ENCODE measurements around the gene FRS2.

The FRS2 gene

DNA sequence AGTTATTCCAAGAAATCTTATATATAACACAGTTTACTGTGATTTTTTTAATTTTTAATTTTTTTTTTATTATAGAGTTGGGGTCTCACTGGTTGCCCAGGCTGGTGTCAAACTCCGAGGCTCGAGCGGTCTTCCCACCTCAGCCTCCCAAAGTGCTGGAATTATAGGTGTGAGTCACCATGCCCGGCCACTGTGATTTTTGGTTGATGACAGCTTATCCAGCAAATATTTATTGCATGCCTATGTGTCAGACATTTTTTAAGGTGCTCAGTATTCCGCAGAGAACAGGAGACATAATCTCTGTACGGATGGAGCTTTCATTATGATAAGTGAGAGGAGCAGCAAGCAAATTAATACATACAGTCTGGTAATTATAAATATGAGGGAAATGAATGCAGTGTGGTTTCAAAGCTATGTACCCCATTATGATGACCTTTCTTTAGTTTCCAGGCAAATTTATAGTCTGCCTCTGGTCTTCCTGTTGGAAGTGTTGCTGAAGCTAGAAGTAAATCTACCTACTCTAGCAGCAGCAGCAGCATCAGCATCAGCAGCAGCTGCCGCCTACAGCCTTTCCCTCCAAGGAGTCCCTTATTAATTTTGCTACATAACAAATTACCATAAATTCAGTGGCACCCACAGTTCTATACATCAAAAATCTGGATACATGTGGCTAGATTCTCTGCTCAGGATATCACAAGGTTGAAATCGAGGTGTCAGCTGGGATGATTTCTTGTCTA lies 32.3 kb downstream of the FRS2 start:
- DNase-seq: peak; percentile 75

DNA sequence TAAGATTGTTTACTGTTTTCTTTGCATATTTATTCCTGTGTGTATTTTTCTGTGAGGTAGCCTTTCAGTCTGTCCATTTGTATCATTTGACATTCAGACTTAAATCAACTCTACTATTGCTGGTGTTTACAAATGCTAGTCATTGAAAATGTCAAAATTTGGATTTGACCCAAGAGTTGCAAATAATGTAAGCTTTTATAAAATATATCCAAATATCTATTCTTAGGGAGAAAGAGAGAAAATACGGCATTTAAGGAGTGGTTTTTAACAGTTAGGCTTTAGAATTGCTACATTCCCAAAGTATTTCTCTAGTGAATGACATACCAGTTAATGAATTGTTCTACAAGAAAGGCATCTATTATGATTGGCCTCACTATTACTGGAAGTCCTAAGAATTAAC lies 37.9 kb downstream of the FRS2 start:
- DNase-seq: no peak

DNA sequence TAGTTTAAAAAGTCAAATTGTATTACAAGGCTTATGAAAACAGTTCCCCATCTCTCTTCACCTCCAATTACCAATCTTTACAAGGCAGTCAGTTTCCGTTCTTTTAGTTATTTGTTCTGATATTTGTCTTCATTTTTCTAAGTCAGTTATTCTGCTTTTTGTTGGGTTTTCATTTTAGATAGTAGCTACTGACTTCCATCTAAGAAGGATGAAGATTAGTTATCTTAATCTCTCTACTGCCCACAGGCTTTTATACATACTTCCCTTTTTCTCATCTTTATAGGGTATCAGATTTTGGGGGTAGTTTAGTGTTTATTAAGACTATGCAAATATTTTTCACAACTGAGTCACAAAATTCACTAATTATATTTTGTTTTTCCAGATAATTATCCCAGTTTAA lies 38.4 kb downstream of the FRS2 start:
- no peak for DNase-seq

DNA sequence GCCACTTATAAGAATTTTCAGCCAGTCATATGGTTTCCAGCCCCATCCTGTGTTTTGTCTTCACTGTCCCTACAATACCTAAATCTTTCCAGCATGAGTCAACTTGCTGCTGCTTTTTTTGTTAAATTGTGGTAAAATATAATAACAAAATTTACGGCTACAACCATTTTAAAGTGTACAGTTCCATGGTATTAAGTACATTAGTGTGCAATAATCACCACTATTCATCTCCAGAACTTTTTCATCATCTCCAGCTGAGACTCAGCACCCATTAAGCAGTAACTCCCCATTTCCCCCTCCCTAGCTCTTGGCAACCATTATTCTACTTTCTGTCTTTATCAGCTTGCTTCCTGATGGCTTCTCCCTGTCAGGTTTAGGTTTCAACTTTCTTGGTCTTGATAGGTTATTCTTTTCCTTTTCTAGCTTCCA lies 39.1 kb downstream of the FRS2 start:
- peak; percentile 49 for DNase-seq

DNA sequence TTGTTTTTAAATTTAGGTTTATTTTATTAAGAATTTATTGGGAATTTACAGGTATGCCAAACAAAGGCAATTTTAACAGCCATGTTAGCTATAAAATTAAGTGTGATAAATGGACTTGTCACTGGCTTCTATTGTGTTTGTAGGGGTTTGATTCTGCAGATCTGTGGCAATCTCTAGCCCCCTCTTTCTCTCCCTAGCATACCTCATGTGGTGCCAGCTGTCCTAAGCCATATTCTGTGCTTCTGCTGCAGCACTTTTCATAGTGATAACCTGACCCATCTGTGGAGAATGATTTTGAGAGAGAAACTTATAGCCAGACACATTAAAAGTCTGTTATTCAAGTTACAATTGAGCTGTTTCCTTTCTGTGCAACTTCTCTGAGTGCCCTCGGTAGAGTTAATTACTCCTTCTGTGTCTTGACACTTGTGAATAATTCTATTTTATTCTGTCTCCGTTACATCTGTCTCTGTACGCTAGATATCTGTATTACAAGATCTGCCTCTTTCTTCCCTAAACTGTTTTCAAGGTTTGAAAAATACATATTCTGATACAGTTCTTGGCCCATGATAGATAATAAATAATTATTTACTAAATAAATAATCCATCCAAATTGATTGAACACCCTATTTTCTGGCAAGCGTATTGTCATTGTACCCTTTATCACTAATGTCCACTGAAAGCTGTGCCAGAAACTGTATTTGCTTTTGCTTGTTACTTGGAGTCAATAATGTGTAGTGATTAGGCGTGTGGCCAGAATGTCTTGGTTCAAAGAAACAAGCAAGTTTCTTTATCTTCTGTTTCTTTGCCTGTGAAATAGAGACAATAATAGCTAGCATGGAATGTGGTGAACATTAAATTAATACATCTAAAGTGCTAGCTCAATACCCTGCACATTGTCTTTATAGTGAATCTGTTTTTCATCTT lies 40.0 kb downstream of the FRS2 start:
- DNase-seq: no peak

DNA sequence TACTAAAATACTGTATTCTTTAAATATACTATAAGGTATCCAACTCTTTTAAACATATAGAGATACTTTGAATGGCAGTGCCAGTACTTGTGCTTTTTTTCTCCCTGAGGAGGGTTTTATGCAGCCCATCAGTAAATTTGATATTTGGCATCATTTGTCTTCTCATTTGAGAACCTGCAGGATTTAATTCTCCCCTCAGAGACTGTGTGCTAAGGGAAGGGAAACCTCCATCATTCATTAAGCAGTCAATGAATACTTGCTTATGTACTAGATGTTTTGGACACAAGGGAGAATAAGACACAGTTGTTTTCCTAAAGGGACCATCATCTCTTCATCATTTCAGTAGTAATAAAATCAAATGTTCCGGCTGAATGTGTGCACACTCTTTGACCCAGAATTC lies 40.8 kb downstream of the FRS2 start:
- DNase-seq: no peak

DNA sequence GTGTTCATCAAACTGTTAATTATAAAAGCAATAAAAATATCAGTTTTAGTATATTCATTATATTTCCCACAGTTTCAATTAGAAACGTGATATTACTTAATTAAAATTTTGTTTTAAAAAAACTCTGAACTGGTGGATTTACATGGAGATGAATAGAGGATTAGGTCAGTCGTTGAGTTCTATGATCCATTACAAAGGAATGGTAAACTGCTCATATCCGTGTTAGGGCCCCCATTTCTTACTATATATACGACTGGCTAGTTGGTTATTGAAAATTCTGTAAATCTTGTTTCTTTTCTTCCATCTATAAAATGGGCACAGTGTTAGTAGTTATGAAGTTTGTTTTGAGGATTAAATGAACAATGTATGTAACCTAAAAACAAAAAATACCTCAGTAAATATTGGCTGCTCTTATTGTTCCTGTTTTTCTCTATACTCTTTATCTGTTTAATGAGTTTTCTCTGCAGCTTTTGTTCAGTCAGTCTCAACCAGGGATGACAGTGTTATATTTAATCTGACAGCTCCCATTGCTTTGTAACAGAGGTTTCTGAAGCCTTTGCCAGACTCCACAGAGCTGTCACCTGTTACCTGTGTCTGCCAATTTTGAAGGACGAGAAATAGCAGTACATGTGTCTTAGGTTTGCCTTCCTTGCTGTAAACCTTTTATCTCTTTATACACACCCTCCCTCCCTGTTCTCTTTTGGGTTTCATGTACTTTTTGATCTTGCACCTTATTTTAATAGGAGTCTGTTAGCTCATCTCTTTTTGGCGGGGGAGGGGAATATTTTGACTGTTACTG lies 41.5 kb downstream of the FRS2 start:
- DNase-seq: peak; percentile 67

DNA sequence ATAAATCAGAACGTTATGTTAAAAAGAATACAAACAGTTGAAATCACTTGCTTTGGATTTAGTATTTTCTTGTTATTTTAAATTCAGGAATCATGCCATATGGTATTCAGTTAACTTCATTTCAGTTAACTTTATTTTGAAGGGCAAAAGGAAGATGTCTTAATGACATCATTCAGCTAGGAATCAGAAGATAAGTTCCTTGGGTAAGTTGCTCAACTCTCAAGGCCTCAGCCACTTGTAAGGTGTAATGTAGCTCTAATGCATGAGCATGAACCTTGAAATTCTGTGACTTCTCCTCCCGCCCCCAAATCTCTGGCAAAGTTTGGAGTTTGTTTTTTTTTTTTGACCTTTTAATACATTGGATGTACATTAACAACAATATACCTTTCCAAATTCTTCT lies 42.6 kb downstream of the FRS2 start:
- DNase-seq: peak; percentile 55

DNA sequence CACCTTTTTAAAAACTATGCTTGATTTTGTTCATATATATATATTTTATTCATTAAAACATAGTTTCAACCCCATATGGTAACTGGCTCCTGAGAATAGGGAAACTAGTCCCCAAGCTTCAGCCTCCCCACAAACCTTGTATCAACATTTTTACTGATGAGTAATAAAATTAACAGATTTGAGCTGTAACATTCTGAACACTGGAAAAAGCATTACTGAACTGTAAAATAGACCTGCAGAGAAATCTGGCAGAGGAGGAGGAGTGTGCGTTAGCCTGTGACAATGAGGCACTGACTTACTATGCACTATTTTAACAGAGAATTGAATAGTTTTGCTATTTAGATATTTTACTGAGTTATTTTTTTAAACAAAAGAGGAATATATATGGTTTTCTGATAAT lies 43.1 kb downstream of the FRS2 start:
- no peak for DNase-seq

DNA sequence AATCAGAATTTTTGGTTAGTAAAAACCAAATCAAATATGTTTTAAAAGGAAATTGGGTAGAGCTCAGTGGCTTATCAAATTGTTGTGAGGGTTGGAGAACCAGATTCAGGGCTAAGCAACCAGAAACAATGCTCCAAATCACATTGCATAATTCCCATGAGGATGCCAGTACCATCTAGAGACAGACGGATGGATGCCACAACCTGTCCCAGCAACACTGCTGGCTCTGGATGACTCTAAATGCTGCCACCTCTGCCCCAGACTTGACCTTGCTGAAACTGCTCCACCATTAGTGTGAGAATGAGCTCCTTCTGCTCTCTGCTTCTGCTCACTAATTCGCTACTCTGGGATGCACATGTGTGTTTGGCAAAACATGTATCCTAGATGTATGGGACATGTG lies 43.9 kb downstream of the FRS2 start:
- DNase-seq: no peak

DNA sequence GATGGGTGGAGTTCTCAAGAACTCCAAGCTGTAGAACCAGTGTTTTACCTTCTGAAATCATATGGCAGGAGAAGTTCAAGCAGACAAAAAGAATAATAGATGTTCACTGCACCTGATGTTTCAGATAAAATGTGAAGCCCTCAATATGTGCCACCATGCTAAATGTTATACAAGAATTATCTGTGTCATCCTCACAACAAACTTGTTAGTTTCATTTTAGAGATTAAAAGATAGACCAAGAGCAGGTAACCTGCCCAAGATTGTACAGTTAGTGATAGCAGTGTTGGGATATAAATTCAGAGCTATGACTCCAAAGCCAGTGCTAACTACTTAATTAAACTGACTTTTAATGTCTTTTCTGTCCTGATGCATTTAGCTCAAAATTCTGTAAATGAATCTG lies 44.7 kb downstream of the FRS2 start:
- DNase-seq: no peak

DNA sequence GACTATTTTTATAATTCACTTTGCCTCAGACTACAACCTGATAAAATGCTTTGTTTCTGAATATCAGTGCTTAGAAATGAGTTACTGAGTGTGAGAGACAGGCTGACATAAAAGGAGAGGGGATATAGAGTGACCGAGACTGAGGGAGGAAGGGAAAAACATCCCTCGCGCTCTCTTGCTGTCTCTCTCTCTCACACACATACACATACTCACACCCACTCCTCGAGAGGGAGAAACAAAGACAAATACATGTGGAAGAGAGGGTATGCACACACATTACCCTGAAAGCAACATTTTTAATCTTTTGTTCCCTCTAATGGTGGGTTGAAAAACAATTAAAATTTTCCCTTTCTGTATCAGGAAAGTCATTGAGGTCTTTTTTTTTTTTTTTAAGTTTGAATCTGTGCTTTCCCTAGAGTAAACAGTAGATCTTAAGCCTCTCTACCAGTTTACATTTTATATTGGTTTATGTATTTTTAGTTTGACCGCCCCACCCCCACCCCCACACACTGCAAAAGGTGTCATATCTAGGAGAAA lies 45.3 kb downstream of the FRS2 start:
- no peak for DNase-seq

DNA sequence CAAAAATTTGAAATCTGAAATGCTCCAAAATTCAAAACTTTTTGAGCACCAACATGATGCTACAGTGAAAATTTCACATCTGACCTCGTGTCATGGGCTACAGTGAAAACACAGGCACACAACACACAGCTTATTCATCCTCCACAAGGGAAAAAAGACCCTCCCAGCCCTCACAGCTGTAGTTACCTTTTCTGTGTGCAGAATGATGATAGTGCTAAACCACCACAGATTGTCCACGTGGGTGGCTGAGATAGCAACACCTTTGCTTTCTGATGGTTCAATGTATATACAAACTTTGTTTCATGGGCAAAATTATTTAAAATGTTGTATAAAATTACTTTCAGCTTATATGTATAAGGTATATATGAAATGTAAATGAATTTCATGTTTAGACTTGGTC lies 46.8 kb downstream of the FRS2 start:
- no peak for DNase-seq

DNA sequence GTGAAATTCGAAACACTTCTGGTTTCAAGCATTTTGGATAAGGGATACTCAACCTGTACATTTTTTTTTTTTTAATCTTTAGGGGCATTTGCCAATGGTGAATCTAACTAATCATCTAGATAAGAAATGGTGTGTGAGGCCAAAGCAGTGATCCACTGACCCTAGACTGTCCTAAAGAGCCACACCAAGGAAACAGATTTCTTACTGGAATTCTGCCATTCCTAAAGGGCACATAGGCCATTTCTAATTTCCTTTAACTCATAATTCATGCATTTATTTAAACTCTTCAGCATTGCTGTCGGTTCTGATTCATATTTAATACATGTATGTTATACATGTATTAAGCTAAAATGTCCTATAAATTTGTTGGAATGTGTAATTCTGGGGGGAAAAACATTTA lies 47.2 kb downstream of the FRS2 start:
- DNase-seq: no peak

DNA sequence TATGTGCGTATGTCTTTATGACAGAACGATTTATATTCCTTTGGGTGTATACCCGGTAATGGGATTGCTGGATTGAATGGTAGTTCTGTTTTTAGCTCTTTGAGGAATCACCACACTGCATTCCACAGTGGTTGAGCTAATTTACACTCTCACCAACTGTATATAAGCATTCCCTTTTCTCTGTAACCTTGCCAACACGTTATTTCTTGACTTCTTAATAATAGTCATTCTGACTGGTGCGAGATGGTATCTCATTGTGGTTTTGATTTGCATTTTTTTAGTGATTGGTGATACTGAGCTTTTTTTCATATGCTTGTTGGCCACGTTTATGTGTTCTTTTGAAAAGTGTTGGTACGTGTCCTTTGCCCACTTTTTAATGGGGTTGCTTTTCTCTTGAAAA lies 49.7 kb downstream of the FRS2 start:
- DNase-seq: peak; percentile 76

DNA sequence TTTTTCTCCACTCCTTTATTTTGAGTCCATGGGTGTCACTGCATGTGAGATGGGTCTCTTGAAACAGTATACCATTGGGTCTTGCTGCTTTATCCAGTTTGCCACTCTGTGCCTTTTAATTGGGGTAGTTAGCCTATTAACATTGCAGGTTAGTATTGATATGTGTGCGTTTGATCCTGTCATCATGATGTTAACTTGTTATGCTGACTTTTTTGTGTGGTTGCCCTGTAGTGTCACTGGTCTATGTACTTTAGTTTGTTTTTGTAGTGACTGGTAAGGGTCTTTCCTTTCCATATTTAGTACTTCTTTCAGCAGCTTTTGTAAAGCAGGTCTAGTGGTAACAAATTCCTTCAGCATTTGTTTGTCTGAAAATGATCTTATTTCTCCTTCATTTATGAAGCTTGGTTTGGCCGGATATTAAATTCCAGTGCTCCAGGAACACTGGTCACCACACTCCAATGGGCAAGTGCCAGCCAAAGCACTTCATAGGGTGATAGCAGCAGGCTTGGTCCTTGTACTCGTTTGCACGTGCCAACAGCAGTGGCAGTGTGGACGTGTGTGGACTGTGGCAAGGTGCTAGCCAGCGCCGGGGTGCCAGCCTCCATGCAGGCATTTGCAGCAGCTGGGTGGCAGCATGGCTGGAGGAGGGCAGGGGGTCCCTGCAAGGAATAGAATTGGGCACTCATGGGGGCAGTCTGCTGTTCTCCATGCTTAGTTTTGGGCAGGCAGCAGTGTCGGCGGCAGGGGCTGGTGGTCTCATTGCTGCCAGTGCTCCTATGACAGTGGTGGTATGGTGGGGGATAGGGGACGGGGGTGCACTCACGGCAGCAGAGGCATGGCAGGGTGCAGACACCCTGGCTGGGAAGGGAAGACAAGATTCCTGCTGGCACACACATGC lies 53.5 kb downstream of the FRS2 start:
- DNase-seq: no peak

DNA sequence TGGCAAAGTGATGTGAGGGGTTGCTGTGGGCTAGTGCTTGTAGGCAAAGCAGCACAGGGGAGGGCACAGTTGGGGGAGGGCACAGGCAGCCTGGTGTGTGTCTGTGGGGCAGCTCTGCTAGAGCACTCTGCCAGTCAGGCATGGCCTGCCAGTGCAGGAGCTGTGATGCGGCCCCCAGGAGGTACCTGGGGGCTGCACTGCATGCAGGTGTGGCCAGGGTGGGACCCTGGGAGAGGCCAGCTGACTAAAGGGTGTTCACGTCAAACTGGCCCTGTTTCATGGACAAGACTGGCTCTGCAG lies 54.1 kb downstream of the FRS2 start:
- DNase-seq: no peak

DNA sequence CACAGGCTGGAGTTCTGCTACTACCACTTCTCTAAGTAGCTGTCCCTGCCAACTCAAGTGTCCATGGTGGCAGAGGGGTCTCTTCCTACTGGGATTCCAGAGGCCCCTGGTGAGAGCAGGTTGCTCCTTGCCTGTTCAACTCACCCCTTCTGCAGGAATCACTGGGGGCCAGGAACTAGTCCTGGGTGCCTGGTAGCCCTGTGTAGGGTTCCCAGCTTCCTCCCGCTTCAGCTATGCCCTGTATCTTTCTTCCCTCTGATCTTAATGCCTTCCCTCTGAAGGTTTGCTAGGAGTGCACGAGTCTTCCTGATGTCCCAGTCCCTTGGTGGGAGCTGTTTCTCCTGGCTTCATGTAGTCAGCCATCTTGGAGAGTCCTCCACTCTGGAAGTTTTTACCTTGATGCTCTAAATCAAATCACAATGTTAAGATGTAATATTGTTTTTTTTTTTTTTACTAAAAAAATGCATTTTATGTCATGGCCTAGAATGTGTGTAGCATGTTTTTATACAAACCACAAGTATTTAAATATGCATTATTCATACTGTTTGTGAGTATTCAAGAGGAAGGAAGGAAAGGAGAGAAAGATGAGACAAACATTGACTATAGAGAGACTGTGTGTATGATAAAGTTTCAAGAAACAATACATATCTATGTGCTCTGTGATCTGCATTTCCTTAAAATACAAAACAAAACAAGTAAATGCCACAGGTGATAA lies 54.7 kb downstream of the FRS2 start:
- peak; percentile 62 for DNase-seq

DNA sequence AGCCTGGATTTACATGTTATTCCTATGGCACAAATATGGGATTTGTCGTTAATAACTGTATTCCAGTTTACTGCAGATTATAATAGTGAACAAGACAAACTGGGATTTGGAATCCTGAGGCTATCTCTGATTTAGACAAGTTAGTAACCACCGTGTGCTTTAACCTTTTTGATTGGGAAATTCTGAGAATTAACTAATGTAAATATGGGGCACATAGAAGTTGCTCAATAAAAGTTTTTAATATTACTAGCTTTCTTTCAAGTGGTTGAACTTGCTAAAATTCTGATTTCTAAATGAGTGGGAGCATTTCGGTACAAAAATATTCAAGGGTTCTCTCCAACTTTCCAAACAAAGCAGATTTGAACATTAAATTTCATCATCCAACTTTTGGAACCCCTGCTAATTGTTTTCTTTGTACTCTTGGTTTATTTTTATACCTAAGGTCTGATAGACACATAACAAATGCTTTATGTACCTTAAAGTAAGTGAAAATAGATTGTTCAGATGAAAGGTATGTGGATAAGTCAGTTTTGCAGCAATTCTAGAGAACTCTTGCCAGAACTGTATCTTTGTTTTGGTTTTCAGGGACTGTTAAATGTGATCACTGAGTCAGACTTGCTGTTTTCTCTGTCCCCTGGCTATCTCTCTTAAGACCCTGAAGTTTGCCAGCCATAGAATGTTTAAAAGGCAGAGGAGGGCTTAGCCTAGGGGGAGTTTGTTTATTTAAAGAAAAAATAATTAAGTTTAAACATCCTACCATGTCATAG lies 57.5 kb downstream of the FRS2 start:
- DNase-seq: peak; percentile 73

DNA sequence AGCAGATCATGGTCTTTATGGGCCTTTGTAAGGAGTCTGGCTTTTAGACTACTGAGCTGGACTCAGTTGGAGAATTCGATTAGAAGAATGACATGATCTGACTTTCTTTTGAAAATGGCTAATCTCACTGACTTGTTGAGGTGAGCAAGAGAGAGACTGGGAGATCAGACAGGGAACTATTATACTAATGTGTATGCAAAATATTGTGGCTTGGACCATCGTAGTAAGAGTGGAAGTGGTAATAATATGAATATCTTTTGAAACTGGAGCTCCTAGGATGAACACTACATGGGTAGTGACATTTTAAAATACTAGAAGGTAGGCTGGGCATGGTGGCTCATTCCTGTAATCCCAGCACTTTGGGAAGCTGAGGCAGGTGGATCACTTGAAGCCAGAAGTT lies 58.8 kb downstream of the FRS2 start:
- no peak for DNase-seq

DNA sequence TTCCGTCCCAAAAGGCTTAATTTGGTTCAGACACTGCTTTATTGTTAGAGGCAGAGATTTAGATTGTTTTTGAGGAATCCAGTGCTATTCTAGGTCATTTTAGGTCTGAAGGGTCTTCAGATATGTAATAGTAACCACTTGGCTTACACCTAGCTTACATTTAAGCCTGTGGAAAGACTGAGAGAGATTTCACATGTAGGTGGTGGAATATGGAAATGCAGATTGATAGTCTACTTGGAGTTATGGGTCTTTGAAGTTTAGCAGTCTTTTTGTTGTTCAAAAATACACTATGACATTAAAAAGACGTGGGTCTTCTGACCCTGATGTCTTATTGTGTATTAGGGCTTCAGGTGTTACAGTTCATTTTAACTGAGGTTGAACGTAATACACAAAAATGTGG lies 63.7 kb downstream of the FRS2 start:
- DNase-seq: no peak

All from HCEC 1CT (cell line).